GM20000 (cell line): Measurements from ENCODE around the gene SDCCAG8.
A peak's percentile ranks its signal among the peaks of the same experiment; 100 is the strongest.

Source experiments
- DNase-seq: peaks from one replicate; pipeline ENCODE4 v3.0.0; 2012; ENCODE audit warnings: low spot score
- CTCF ChIP-seq: IDR thresholded peaks from 2 replicates; pipeline ENCODE4 v1.5.1; 2012; ENCODE audit warnings: mild to moderate bottlenecking, control low read depth; ENCODE audit errors: extremely low read depth, missing control alignments

SDCCAG8 gene

GRCh38 chr1:243421784-243422183 lies 165.9 kb downstream of the SDCCAG8 start:
- TF ChIP-seq CTCF = no peak

GRCh38 chr1:243422362-243422761 lies 166.5 kb downstream of the SDCCAG8 start:
- no peak for DNase-seq
- no peak for TF ChIP-seq CTCF

More at GRCh38 chr1:243421784-243422183, 165.9 kb downstream of the SDCCAG8 start:
- peak; percentile 20 for DNase-seq

GRCh38 chr1:243428084-243428483 lies 172.2 kb downstream of the SDCCAG8 start:
- DNase-seq = no peak
- TF ChIP-seq CTCF = no peak

- DNase-seq = no peak
- no peak for TF ChIP-seq CTCF
Observed at GRCh38 chr1:243428617-243429342, 172.9 kb downstream of the SDCCAG8 start.

- no peak for TF ChIP-seq CTCF
- no peak for DNase-seq
Observed at GRCh38 chr1:243431591-243431990, 175.8 kb downstream of the SDCCAG8 start.

- DNase-seq = no peak
- TF ChIP-seq CTCF = no peak
Observed at GRCh38 chr1:243432136-243432535, 176.3 kb downstream of the SDCCAG8 start.

- no peak for TF ChIP-seq CTCF
- no peak for DNase-seq
Observed at GRCh38 chr1:243433737-243434370, 178.0 kb downstream of the SDCCAG8 start.
